ENCODE data around the gene SNRPA. TPM values are rescaled to one million over a fixed set of nuclear protein-coding genes. Genes with fewer than 3 reads are reported as not detected.

The SNRPA gene
- total and polyA plus RNA-seq, 7 donors: 19.2 to 76.1 (median 52.3) TPM

DNA sequence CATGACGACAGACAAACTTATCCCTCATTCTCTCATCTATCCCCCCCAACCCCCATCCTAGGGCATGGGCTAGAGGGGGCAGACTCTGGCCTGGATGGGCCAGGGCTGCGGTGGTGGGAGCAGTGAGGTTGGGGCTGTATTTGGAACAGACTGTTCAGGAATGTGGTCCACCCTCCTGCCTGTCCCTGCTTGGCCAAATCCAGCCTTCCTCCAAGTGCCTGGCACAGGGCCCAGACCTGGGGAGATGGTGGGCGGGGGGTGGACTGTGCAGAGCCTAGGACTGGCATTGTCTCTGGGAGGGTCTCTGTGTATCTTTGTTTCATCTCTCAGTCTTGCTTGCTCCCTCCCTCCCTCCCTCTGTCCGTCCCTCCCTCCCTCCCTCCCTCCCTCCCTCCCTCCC is 62.2 kb downstream of the SNRPA start:
- DNase-seq: no peak
- Histone ChIP-seq H3K27me3 (no peaks in the 10 kb centered on the region), H3K4me3 (no peak overlapping the region), H3K9me3 (no peaks in the 10 kb centered on the region), H3K27ac (peak overlapping the region; percentile 20 to 99 (median 61)), H3K36me3 (peaks cover 0 to 14% (median 6%) of the 10 kb centered on the region in 4 donors), H3K4me1 (peaks cover 0 to 58% (median 42%) of the 10 kb centered on the region in 4 donors)
- peak in 1 of 4 donors; percentile 7 for TF ChIP-seq POLR2AphosphoS5 (IDR thresholded peaks at IDR 0.05)
- TF ChIP-seq, protein P1, sequence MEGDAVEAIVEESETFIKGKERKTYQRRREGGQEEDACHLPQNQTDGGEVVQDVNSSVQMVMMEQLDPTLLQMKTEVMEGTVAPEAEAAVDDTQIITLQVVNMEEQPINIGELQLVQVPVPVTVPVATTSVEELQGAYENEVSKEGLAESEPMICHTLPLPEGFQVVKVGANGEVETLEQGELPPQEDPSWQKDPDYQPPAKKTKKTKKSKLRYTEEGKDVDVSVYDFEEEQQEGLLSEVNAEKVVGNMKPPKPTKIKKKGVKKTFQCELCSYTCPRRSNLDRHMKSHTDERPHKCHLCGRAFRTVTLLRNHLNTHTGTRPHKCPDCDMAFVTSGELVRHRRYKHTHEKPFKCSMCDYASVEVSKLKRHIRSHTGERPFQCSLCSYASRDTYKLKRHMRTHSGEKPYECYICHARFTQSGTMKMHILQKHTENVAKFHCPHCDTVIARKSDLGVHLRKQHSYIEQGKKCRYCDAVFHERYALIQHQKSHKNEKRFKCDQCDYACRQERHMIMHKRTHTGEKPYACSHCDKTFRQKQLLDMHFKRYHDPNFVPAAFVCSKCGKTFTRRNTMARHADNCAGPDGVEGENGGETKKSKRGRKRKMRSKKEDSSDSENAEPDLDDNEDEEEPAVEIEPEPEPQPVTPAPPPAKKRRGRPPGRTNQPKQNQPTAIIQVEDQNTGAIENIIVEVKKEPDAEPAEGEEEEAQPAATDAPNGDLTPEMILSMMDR (IDR thresholded peaks at IDR 0.05): no peak
- 48 to 64% methylated on average over 4 of the region's 4 CpGs for WGBS, 2 donors
- intact Hi-C loops (cut with DNase I): loop anchor here (5.0 kb wide), 1 partner anchor 151 kb away; no protein-coding TSS in a partner anchor

Small RNA genes lying within 50 kb of the gene (small RNA-seq; reads per million reads assigned to genes)
- gene RNU6-195P: 0 reads per million in 3 donors

Other genes starting within 250 kb of the SNRPA start
- gene SHKBP1, start 174.3 kb upstream of the SNRPA start, total RNA-seq: 10 to 100 TPM; 15.9 to 36.3 (median 33.8) TPM
- gene SHKBP1, start 174.3 kb upstream of the SNRPA start, polyA plus RNA-seq: 10 to 100 TPM; 50.2 to 81.0 (median 52.9) TPM
- 100 to 1,000 TPM; 107 to 206 (median 176) TPM for gene LTBP4, start 149.8 kb upstream of the SNRPA start, total RNA-seq
- 100 to 1,000 TPM in 1 of 3 donors, 10 to 100 TPM in 2; 31.9 to 118 (median 41.4) TPM for gene LTBP4, start 149.8 kb upstream of the SNRPA start, polyA plus RNA-seq
- gene NUMBL, start 60.6 kb upstream of the SNRPA start, total RNA-seq: 10 to 100 TPM; 21.9 to 38.2 (median 25.0) TPM
- gene NUMBL, start 60.6 kb upstream of the SNRPA start, polyA plus RNA-seq: 10 to 100 TPM in 1 of 3 donors, 1 to 10 TPM in 2; 3.0 to 13.7 (median 9.6) TPM
- gene COQ8B, start 34.3 kb upstream of the SNRPA start, total RNA-seq: 10 to 100 TPM; 33.2 to 59.3 (median 39.2) TPM
- gene COQ8B, start 34.3 kb upstream of the SNRPA start, polyA plus RNA-seq: 10 to 100 TPM; 24.7 to 54.4 (median 27.0) TPM
- 10 to 100 TPM; 17.7 to 39.6 (median 23.1) TPM for gene ITPKC, start 34.1 kb upstream of the SNRPA start, total RNA-seq
- gene ITPKC, start 34.1 kb upstream of the SNRPA start, polyA plus RNA-seq: 10 to 100 TPM; 17.4 to 27.0 (median 25.9) TPM
- 1 to 10 TPM; 1.8 to 5.3 (median 3.0) TPM for gene ACTMAP, start 726 bp upstream of the SNRPA start, total RNA-seq
- 10 to 100 TPM in 1 of 3 donors, 1 to 10 TPM in 2; 6.0 to 11.0 (median 6.6) TPM for gene ACTMAP, start 726 bp upstream of the SNRPA start, polyA plus RNA-seq
- gene MIA, start 24.3 kb downstream of the SNRPA start, total RNA-seq: 10 to 100 TPM in 3 of 4 donors, 1 to 10 TPM in 1; 9.1 to 19.1 (median 15.7) TPM
- gene MIA, start 24.3 kb downstream of the SNRPA start, polyA plus RNA-seq: 10 to 100 TPM in 1 of 3 donors, 1 to 10 TPM in 1, not detected in 1; 2.1 to 11.3 TPM
- gene RAB4B, start 27.0 kb downstream of the SNRPA start, total RNA-seq: 10 to 100 TPM; 15.6 to 21.3 (median 19.2) TPM
- 10 to 100 TPM; 39.0 to 76.5 (median 58.3) TPM for gene RAB4B, start 27.0 kb downstream of the SNRPA start, polyA plus RNA-seq
- 100 to 1,000 TPM in 1 of 4 donors, 10 to 100 TPM in 3; 60.9 to 106 (median 87.6) TPM for gene EGLN2, start 48.0 kb downstream of the SNRPA start, total RNA-seq
- gene EGLN2, start 48.0 kb downstream of the SNRPA start, polyA plus RNA-seq: 100 to 1,000 TPM in 2 of 3 donors, 10 to 100 TPM in 1; 88.9 to 105 (median 101) TPM
- 1 to 10 TPM in 1 of 4 donors, not detected in 3; 1.8 TPM for gene CYP2A6, start 99.2 kb downstream of the SNRPA start, total RNA-seq
- gene CYP2A6, start 99.2 kb downstream of the SNRPA start, polyA plus RNA-seq: not detected
- under 1 TPM in 1 of 4 donors, not detected in 3; 0.36 TPM for gene CYP2A7, start 131.0 kb downstream of the SNRPA start, total RNA-seq
- gene CYP2A7, start 131.0 kb downstream of the SNRPA start, polyA plus RNA-seq: not detected
- gene CYP2B6, start 240.1 kb downstream of the SNRPA start, total RNA-seq: not detected
- 1 to 10 TPM; 2.7 to 5.8 (median 3.0) TPM for gene CYP2B6, start 240.1 kb downstream of the SNRPA start, polyA plus RNA-seq